HL-60 (cell line): Measurements from ENCODE around the gene OR6Q1.

Experiments
- CTCF ChIP-seq: IDR thresholded peaks from one replicate; pipeline ENCODE4 v1.5.1; 2011; ENCODE audit warnings: low read length, control low read depth, inconsistent platforms; ENCODE audit not compliant: insufficient read depth
- GABPA ChIP-seq: IDR thresholded peaks from 2 replicates; pipeline ENCODE4 v1.6.1; 2012; ENCODE audit warnings: low read depth
- POLR2AphosphoS5 ChIP-seq: IDR thresholded peaks from 2 replicates; pipeline ENCODE4 v1.6.1; 2012; ENCODE audit warnings: low read depth
- REST ChIP-seq: IDR thresholded peaks from 2 replicates; pipeline ENCODE4 v1.6.1; 2012; ENCODE audit warnings: low read depth; ENCODE audit not compliant: insufficient replicate concordance

GRCh38 chr11:58068655-58069054 lies 37.9 kb downstream of the OR6Q1 start:
- TF ChIP-seq CTCF = no peak
- no peak for TF ChIP-seq POLR2AphosphoS5
- TF ChIP-seq REST = no peak
- TF ChIP-seq GABPA = no peak
